HS-5 (cell line): ENCODE results near the gene KPNA4.
A peak's percentile ranks its signal among the peaks of the same experiment; 100 is the strongest.
"Not testable (repeated sequence)": the region's sequence is repeated elsewhere in the genome, so short reads cannot be mapped to it uniquely, and the experiment has no call there.

Experiments used
- DNase-seq: peaks from one replicate; pipeline ENCODE4 v3.0.0-alpha.2; 2012; ENCODE audit warnings: low read depth

Gene KPNA4

GRCh38 chr3:160490166-160490565, 75.2 kb downstream of the KPNA4 start:
- no peak for DNase-seq

- peak; percentile 36 for DNase-seq
Measured at GRCh38 chr3:160486459-160486869, 78.9 kb downstream of the KPNA4 start.

- no peak for DNase-seq
Measured at GRCh38 chr3:160482796-160483195, 82.6 kb downstream of the KPNA4 start.

GRCh38 chr3:160481856-160482255, 83.5 kb downstream of the KPNA4 start:
- DNase-seq: no peak

GRCh38 chr3:160480931-160481330, 84.4 kb downstream of the KPNA4 start:
- no peak for DNase-seq

GRCh38 chr3:160479376-160479775, 86.0 kb downstream of the KPNA4 start:
- no peak for DNase-seq

GRCh38 chr3:160478338-160478737, 87.0 kb downstream of the KPNA4 start:
- no peak for DNase-seq

- DNase-seq: no peak
Measured at GRCh38 chr3:160477750-160478149, 87.6 kb downstream of the KPNA4 start.

GRCh38 chr3:160475884-160476283, 89.5 kb downstream of the KPNA4 start:
- no peak for DNase-seq

- no peak for DNase-seq
Measured at GRCh38 chr3:160475153-160475552, 90.2 kb downstream of the KPNA4 start.

GRCh38 chr3:160474416-160474838, 90.9 kb downstream of the KPNA4 start:
- no peak for DNase-seq

- peak; percentile 94 for DNase-seq
Measured at GRCh38 chr3:160473978-160474377, 91.4 kb downstream of the KPNA4 start.

GRCh38 chr3:160473221-160473620, 92.2 kb downstream of the KPNA4 start:
- no peak for DNase-seq

- DNase-seq: no peak
Measured at GRCh38 chr3:160472344-160472743, 93.0 kb downstream of the KPNA4 start.

- no peak for DNase-seq
Measured at GRCh38 chr3:160471892-160472291, 93.5 kb downstream of the KPNA4 start.

- no peak for DNase-seq
Measured at GRCh38 chr3:160470181-160470580, 95.2 kb downstream of the KPNA4 start.

- no peak for DNase-seq
Measured at GRCh38 chr3:160464971-160465370, 100.4 kb downstream of the KPNA4 start.

- DNase-seq: no peak
Measured at GRCh38 chr3:160464321-160464720, 101.0 kb downstream of the KPNA4 start.

GRCh38 chr3:160460033-160460432, 105.3 kb downstream of the KPNA4 start:
- DNase-seq: no peak

GRCh38 chr3:160459450-160459970, 105.9 kb downstream of the KPNA4 start:
- no peak for DNase-seq

GRCh38 chr3:160458151-160458550, 107.2 kb downstream of the KPNA4 start:
- no peak for DNase-seq

- DNase-seq: no peak
Measured at GRCh38 chr3:160455846-160456245, 109.5 kb downstream of the KPNA4 start.

GRCh38 chr3:160454995-160455394, 110.4 kb downstream of the KPNA4 start:
- DNase-seq: no peak

GRCh38 chr3:160452251-160452650, 113.1 kb downstream of the KPNA4 start:
- DNase-seq: not testable (repeated sequence)

GRCh38 chr3:160451602-160452001, 113.8 kb downstream of the KPNA4 start:
- no peak for DNase-seq
